NCI-H1694 (cell line): Measurements from ENCODE around the gene SSTR4.
"Not testable (repeated sequence)": the region's sequence is repeated elsewhere in the genome, so short reads cannot be mapped to it uniquely, and the experiment has no call there.

ENCODE experiments used
- DNase-seq: peaks from one replicate; lab custom pipeline; 2025; lab: John Stamatoyannopoulos, UW

The SSTR4 gene

GRCh38 chr20:23018432-23018831, 16.7 kb upstream of the SSTR4 start:
- no peak for DNase-seq

- DNase-seq, result no peak
These were observed 16.2 kb upstream of the SSTR4 start for GRCh38 chr20:23018941-23019340.

- DNase-seq, result no peak
These were observed 15.7 kb upstream of the SSTR4 start for GRCh38 chr20:23019403-23019802.

- DNase-seq, result no peak
These were observed 14.7 kb upstream of the SSTR4 start for GRCh38 chr20:23020230-23021018.

- DNase-seq, result no peak
These were observed 13.6 kb upstream of the SSTR4 start for GRCh38 chr20:23021541-23021940.

GRCh38 chr20:23021951-23022350, 13.2 kb upstream of the SSTR4 start:
- DNase-seq, result no peak

GRCh38 chr20:23022849-23023248, 12.3 kb upstream of the SSTR4 start:
- DNase-seq, result no peak

- no peak for DNase-seq
These were observed 11.4 kb upstream of the SSTR4 start for GRCh38 chr20:23023621-23024177.

GRCh38 chr20:23024701-23025100, 10.4 kb upstream of the SSTR4 start:
- no peak for DNase-seq

- DNase-seq, result not testable (repeated sequence)
These were observed 9.6 kb upstream of the SSTR4 start for GRCh38 chr20:23025503-23025902.

- no peak for DNase-seq
These were observed 7.4 kb upstream of the SSTR4 start for GRCh38 chr20:23027721-23028120.

GRCh38 chr20:23028392-23028791, 6.7 kb upstream of the SSTR4 start:
- DNase-seq, result no peak

GRCh38 chr20:23029324-23029723, 5.8 kb upstream of the SSTR4 start:
- DNase-seq, result no peak

- DNase-seq, result no peak
These were observed 3.8 kb upstream of the SSTR4 start for GRCh38 chr20:23031346-23031745.

- DNase-seq, result no peak
These were observed 2.9 kb upstream of the SSTR4 start for GRCh38 chr20:23032056-23032749.

GRCh38 chr20:23032750-23033078, 2.4 kb upstream of the SSTR4 start:
- DNase-seq, result no peak

GRCh38 chr20:23033918-23034317, 1.2 kb upstream of the SSTR4 start:
- DNase-seq, result no peak

- no peak for DNase-seq
These were observed 619 bp downstream of the SSTR4 start for GRCh38 chr20:23035731-23036130.

- no peak for DNase-seq
These were observed 1.3 kb downstream of the SSTR4 start for GRCh38 chr20:23036371-23036770.

GRCh38 chr20:23037017-23037481, 1.9 kb downstream of the SSTR4 start:
- no peak for DNase-seq

GRCh38 chr20:23039136-23039875, 4.2 kb downstream of the SSTR4 start:
- DNase-seq, result no peak

- no peak for DNase-seq
These were observed 4.9 kb downstream of the SSTR4 start for GRCh38 chr20:23039885-23040508.
